ENCODE data around the gene TNFRSF18.

- TF ChIP-seq FOXK1 (CRISPR knock-in tag; IDR thresholded peaks at IDR 0.05) (no peak), CTCF (IDR thresholded peaks at IDR 0.05) (no peak), E2F4 (CRISPR knock-in tag; IDR thresholded peaks at IDR 0.05; ENCODE audit: borderline replicate concordance, low read depth) (no peak)
These were observed 24.4 kb downstream of the TNFRSF18 start for GRCh38 chr1:1181938-1182410.
